HG03460 (cell line): ENCODE measurements around the gene OSBPL9.
"Not testable (repeated sequence)": the region's sequence is repeated elsewhere in the genome, so short reads cannot be mapped to it uniquely, and the experiment has no call there.

Source experiments
- ATAC-seq: cut with Tn5 transposase; IDR thresholded peaks from one replicate; pipeline ENCODE4 v1.9.1; 2021; ENCODE audit not compliant: unreplicated experiment

Gene OSBPL9

DNA sequence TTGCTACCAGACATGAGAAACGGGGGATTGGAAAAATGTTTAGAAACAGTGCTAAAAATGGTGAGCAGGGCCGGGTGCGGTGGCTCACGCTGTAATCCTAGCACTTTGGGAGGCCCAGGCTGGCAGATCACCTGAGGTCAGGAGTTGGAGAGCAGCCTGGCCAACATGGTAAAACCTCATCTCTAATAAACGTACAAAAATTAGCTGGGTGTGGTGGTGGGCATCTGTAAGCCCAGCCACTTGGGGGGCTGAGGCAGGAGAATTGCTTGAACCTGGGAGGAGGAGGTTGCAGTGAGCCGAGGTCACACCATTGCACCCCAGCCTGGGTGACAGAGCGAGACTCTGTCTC lies 116.5 kb downstream of the OSBPL9 start:
- not testable (repeated sequence) for ATAC-seq

DNA sequence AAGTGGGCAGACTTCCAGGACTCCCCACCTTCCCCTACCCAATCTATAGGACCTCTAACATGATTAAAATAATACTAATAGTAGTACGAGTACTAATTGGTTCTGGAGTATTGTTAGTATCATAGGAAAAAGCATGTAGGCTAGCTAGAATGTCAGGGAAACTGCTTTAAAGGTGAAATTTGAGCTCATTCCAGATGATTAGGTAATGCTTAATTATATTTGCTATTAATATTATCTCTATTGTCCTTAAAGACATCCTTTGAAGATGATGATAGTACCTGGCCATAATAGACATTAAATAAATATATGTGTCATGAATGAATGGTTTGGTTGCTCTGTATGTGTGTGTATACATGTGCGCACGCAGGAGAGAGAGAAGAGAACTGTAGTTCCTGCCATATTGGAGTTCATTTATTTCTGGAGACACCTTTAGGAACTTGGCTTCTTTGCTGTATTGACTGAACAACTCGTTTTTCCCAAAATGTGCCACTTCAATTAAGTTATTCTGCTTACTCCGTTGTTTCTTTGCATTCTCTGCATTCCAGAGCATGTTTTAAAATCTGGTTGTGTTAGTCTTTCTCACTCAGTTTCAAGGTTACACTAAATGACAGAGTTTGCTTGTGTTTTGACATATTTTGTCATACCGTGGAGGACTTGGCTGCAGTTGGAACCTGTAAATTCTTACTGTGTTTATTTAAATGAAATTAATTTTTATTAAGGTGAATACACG lies 117.1 kb downstream of the OSBPL9 start:
- ATAC-seq = no peak

DNA sequence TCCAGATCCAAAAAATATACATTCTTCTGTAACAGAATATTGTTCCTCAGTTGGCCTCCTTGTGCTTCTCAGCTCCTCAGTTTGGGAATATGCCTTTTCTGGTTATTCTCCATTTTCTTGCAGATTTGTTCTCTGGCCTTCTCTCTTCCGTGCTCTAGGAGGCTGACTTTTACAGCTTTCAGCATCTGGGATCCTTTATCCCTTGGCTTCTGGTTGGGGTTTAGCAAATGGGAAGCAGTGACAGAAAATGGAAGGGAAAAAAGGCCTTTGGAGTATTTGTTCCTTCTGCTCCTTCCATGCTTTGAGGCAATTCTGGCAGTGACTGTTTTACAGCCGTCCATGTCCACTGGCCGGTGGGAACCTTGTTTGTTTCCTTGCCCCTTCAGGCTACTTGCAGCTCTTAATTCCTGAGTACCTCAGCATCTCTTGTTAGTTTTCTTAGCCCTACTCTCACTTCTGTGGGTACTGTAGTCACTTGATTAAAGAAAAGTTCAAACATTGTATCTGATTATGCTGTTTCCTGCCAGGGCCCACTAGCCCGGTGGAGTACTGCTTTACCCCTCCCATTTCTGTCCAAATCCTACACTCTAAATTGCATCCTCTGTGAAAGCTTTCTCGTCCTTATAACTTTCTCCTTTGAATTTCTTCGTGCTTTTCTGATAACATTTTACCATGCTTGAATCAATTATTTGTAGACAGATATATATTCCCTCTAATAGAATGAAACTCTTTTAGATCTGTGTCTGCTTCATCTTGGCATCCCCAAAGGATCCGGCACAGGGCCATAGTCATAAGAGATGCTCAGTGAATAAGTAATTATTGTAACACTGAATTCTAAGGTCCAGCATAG lies 118.2 kb downstream of the OSBPL9 start:
- ATAC-seq = no peak

DNA sequence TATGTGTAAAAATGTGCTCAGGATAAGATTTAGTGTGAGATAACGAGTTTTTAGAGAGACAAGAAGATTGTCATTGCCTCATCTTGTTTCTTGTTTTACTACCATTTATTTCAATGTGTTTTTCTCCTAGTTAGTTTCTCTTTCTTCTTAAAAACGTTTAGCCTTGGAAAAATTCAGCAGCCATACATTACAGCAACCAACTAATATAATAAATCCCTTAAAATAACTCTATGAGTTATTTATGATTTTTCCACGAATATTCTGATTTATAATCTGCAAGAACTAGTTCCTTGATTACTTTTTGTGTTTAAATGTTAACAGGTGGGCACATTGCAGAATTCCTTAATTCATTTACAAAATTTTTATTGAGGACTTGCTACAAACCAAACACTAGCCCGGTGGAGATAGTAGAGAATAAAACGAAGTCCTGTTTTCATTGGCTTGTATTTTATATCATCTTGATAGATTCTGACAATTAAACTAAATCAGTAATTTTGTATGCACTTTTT lies 118.9 kb downstream of the OSBPL9 start:
- no peak for ATAC-seq

DNA sequence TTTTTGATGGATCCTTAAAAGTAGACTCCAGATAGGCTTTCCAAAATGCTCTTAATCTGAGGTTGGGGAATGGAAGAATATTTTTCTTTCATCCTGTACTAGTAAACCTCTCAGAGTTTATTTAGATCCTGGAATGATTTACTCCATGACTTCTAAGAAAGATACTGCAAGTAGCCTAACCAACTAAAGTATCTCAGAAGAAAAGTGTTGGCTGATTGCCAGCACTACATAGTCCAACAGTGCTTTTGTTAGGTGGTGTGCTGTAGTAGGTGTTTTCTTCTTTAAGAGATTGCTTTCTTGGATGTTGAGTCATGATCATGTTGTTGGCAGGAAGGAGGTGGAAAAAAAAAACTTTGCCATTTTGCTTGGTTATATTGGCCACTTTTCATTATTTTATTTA lies 119.8 kb downstream of the OSBPL9 start:
- no peak for ATAC-seq

DNA sequence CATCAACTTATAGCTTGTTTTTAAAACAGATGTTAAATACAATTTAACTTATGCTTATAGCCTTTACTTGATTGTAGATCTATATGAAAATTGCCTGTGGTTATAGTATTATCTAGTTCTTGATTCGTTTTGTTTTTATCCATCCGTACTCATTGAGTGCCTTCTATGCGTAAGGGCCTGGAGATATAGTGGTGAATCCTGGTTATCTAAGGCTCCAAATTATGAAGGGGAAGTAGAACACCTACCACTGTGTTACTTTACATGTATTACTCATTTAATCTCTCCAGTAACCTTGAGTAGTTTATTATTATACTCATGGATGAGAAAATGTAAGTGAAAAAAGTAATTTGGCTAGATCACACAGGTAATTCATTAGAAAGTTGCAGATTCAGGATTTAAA lies 121.8 kb downstream of the OSBPL9 start:
- ATAC-seq = no peak

DNA sequence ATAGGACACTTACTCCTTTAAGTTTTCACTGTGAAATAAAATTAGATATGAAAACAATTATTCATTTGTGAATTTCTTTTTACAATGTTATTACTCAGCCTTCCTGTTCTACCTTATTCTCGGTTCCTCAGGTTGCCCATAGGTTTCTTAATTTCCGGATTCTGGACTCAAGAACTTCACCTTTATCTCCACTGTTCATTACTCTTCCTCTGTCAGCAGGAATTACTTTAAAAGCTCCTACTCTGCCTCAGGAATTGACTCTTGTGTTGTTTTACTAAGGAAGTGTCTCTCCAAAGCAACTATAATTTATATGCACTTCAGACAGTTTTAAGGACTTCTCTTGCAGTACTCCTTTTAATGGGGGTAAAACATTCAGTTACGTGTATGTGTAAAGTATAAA lies 123.8 kb downstream of the OSBPL9 start:
- ATAC-seq = no peak

DNA sequence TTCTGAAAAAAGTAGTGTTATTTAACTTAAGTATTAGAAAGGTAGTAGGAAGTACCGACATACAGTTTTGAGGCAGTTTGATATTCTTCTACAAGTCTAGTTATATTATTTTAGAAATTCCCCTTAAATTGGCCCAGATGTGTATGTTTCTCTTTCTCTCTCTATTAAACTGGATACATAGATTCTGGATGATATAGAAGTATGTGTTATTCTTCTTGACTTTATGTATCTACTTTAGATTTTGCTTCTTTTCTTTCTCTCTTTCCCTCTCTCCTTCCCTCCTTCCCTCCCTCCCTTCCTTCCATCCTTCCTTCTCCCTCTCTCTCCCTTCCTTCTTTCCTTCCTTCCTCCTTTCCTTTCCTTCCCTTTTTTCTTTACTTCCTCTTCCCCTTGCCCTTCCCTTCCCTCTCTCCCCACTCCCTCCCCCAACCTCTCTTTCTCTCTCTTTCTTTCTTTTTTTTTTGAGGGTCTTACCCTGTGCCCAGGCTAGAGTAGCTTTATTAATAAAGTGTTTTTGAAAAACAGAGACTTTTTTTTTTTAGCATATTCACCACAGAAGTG lies 124.3 kb downstream of the OSBPL9 start:
- no peak for ATAC-seq

DNA sequence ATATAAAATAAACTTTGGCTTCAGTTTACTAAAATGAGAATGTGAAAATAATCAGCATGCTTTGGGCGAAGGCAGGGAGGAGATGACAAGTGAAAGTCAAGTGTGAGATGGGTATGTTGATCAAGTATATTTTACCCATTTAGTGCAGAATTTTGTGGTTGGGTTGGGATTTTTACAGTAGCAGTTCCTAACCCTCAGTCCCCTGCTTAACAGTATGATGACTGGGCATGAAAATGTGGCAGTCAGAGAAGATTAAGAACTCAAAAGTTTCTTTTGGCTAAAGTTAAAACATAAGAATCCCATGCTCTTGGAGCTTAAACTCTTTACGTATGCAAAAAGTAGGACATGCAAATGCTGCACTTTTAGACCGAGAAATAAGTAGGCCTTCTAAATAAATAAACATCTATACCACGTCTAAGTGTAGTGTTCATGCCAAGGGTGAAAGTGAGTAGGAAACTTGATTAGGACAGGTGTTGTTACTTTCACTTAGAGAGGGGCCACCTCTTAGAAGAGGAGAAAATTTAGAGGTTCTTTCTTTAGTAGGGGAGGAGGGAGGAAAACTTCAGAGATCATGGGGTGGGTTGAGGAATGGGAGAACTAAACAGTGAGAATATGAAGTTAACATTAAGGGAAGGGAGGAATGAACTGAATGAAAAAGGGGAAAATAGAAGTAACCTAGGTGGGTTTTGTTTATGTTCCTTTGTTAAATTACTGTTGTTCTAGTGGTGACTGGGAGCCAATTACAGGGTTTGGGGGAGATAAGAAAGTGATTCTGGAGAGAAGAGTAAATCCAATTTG lies 127.8 kb downstream of the OSBPL9 start:
- no peak for ATAC-seq

DNA sequence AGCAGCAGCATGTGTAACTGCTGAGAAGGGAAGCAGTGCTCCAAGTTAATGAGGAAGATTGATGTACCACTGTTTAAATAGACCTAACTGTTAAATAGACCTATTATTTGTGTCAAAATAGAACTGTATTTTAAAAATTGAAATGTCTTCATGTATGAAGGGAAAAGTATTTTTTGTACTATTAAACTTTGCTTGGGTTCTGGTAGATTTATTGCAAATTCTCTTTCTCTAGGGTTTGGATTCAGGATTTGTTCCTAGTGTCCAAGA lies 128.3 kb downstream of the OSBPL9 start:
- ATAC-seq = no peak

DNA sequence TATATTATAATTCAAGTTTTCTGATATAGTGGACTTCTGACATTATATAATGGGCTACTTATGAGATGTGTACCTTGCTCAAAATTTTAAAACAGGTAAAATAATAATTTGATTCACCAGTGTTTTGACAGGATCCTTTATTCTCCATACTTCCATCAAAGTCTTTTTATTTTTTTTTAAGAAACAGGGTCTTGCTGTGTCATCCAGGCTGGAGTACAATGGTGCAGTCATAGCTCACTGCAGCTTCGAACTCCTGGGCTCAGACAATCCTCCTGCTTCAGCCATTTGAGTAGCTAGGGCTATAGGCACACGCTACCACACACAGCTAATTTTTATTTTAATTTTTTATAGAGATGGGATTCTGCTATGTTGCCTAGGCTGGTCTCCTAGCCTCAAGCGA lies 132.3 kb downstream of the OSBPL9 start:
- no peak for ATAC-seq

DNA sequence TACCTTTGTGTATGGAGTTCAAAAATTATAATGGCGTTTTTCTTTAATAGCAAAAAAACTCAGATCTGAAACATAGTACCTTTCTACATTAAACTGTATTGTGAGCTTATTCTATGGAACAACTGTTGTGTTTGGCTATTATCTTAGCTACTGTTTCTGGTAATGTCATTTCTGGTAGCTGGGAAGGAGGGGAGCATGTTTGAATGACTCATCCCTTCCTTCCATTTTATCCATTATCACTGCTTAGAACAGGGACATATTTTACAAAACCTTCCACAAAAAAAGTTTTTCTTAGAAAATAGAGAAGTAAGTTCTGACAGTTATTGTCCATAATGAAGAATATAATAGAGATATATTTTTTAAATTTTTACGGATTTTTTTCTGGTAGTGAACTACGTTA lies 133.3 kb downstream of the OSBPL9 start:
- no peak for ATAC-seq

DNA sequence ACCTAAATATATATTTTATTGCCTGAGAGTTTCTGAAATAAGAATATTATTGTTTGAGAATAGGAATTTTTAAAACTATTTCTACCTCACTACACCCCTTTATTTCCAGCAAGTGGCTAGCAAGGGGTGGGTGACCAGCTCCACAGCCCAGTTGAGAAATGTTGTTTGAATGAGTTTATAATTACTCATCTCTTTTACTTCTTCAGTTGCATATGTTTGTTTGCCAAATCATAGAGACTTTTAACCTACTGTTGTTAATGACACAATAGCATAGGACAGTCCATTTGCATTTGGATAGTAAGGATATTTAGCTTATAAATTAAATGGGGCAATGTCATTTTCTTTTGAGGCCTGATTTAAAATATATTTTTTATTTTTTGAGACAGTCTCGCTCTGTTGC lies 133.8 kb downstream of the OSBPL9 start:
- ATAC-seq = no peak

DNA sequence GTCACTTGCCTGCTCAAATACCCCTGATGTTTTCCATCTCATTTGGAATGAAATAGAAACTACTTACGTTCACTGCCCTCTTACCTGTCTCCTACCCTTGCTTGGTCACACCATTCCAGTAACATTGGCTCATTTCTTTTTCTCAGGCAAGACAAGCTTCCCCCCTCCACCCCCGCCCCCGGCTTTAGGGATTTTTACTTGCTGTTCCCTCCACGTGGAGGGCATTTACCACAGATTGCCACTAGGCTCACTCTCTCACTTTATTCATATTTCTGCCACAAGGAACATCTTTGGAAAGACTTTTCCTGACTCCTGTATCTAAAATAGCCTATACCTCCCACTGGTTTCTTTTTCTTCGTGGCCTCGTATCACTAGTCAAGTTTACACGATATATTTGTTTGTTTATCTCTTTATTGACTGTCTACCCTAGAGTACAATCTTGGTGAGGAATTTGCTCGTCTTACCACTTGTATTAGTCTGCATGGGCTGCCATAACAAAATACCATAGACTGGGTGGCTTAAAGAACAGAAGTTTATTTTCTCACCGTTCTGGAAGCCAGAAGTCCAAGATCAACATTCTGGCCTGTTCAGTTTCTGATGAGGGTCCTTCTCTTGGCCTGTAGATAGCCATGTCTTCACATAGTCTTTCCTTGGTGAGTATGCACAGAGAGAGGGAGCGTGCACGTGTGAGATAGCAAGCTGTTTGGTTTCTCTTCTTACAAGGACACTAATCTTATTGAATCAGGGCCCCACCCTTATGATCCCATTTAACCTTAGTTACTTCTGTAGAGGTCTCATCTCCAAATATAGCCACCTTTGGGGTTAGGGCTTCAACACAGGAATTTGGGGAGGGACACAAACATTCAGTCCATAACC lies 135.4 kb downstream of the OSBPL9 start:
- ATAC-seq = no peak

DNA sequence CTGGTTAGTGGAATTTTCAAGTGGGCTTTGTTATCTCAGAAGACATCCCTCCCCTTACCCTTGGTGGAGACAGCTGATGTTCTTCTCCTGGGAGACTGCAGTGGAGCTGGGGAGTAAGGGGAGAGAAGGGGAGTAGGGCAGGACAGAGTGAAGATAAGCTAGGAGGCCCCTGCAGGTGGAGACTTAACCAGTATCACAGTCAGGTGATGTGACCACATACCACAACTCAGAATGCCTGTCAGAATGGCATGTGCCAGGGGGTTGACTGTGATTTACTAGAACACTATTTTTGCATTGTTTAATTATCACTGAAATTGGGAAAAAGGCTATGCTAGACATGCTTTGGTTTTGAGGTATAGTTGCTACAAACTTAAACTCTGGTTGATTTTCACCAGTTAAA lies 137.1 kb downstream of the OSBPL9 start:
- ATAC-seq = no peak

DNA sequence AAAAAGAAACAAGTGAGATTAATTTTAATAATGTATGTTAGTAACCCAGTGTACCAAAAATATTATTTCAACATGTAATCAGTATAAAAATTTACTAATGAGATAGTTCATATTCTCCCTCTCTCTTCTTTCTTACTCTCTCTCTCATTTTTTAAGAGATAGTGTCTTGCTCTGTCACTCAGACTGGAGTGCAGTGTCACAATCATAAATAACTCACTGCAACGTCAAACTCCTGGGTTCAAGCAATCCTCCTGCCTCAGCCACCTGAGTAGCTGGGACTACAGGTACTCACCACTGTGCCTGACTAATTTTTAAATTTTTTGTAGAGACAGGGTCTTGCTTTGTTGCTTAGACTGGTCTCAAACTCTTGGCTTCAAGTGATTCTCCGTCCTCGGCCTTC lies 137.8 kb downstream of the OSBPL9 start:
- no peak for ATAC-seq

DNA sequence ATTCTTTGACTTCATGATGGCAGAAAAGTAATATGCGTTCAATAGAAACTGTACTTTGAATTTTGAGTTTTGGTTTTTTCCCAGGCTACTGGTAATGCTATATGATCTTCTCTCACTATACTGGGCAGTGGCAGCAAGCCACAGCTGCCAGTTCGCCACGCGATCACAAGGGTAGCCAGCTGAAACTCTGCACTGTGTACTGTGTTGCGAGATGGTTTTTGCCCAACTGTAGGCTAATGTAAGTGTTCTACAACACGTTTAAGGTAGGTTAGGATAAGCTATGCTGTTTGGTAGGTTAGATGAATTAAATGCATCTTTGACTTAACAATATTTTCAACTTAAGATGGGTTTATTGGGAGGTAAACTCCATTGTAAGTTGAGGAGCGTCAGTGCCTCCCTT lies 138.5 kb downstream of the OSBPL9 start:
- ATAC-seq = no peak

DNA sequence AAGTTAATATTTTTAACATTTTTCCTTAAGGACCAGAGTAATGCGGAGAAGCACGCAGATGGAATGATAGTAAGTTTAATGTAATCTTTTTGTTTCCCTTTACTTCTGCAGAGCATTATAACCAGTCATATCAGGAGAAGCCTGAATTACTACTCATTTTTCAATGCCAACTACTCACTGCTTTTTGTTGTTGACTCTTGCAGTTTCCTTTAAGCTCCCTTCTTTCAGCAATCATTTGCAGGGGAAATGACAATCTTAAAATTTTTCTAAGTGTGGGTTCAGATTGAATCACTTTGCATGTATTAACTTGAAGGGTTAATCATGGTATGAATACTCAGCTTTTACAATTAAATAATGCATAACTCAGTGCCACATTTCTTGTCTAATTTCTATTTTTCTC lies 139.4 kb downstream of the OSBPL9 start:
- no peak for ATAC-seq

DNA sequence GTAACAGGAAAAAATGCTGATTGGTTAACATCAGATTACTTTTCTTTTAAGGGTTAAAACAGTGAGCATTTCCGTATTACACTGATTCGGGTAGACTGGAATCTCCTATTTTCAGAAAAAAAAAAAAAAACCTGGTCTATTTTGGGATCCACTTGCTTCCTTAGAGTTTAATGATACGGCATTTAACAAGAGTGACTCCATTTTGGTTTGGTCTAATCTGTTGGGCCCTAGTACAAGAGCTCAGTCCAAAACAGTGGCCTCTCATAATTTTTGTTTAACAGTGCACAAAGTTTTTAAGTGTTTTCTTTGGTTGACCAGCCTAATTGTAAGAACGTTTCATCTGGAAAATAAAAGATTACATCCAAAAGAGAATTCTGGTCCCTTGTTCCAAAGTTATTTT lies 141.4 kb downstream of the OSBPL9 start:
- no peak for ATAC-seq

DNA sequence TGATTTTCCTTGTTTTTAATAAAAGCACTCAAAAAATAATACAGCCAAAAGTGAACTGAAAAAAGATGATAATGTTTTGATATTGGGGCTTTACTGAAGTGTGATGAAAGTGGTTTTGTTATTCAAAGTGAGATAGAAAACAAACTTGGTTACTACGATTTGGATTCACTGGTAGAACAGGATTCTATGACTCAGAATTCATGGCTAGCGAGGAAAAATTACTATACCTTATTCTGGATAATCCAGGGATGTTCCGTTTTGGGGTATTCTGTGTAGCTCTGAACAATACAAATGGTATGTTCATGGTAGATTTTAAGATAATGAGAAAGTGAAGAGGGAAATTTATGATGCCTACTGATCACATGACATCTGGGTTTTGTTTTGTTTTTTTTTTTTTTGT lies 144.0 kb downstream of the OSBPL9 start:
- ATAC-seq = no peak

DNA sequence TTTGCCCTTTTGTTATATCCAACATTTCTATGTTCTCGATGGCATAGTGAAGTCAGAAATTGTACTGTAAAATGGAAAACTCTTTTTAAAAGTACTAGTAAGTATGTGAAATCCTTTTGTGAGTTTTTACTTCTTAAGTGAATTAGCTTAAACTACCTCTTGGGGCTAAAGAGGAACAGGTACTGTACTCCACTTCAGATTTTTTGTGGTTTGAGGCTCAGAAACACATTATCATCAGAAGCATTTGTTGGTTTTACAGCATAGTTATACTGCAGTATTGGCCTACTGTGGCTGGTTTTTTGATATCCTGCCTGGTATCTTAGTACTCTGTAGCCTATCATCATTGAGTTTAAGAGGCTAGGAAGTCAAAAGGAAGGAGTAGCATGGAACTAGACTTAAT lies 144.5 kb downstream of the OSBPL9 start:
- no peak for ATAC-seq
